IPS-11a (cell line): ENCODE measurements around the gene KCNE1.

ENCODE experiments used
- H3K4me3 ChIP-seq: one replicate; pipeline ENCODE4 v1.5.1; 2013; ENCODE audit warnings: low read depth, low read length, control low read depth

Gene KCNE1

GRCh38 chr21:34536311-34536710 is 24.3 kb upstream of the KCNE1 start:
- no peak overlapping the region for H3K4me3 ChIP-seq

DNA sequence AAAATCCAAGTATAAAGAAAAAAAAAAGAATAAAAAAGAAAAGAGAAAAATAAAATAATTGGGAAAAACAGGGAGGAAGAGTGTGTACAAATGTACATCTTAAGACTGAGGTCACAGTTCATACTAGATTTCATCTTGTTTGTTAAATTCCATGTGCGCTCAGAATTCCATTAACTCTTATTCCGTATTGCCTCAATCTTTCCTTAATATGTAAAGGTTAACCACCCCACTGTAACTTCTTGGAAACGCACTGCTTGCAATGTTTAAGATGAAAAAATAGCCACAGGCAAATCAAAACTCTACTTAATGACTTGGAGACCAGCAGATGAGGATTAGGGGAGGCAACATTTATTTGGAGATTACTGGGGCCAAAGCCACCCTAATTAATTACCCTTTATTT is 23.9 kb upstream of the KCNE1 start:
- no peak overlapping the region for H3K4me3 ChIP-seq

- no peak overlapping the region for H3K4me3 ChIP-seq
Observed at GRCh38 chr21:34534522-34534921, 22.5 kb upstream of the KCNE1 start.

GRCh38 chr21:34533938-34534337 is 21.9 kb upstream of the KCNE1 start:
- H3K4me3 ChIP-seq = no peak overlapping the region

DNA sequence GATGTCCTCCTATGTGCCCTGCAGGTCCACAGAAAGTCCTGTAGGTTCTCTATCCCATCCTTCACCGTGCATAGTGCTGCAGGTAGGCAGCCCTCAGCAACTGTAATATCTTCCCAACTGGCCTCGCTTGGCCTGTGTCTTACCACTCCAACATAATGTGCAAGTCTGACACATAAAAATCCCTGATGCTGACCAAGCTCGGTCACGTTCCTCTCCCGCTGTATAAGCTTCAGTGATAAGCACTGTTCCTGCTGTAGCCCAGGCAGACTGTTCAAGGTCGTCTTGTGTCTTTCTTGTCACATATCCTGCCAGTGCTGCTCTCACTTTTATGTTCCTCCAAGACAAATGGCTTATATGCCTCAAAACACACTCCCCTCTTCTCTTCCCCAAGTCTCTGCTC is 19.4 kb upstream of the KCNE1 start:
- H3K4me3 ChIP-seq = no peak overlapping the region

DNA sequence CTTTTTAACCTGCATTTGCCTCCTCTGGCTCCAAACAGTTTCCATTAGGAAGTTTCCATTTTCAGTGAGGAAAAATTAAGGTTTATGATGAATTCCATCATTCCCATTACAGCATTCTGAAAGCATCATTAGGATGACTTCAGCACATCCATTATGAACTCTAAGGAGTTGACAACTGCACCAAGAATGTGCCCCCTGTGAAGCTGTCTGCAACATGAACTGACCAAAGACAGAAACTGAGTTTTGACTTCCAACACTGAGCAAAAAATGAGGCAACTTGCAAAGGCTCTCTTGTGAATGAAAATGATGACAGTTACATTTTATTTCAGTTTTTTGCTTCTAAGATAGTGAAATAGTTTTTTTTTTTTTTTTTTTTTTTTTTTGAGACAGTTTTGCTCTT is 18.3 kb upstream of the KCNE1 start:
- H3K4me3 ChIP-seq = no peak overlapping the region

- no peak overlapping the region for H3K4me3 ChIP-seq
Observed at GRCh38 chr21:34528131-34528561, 16.1 kb upstream of the KCNE1 start.

DNA sequence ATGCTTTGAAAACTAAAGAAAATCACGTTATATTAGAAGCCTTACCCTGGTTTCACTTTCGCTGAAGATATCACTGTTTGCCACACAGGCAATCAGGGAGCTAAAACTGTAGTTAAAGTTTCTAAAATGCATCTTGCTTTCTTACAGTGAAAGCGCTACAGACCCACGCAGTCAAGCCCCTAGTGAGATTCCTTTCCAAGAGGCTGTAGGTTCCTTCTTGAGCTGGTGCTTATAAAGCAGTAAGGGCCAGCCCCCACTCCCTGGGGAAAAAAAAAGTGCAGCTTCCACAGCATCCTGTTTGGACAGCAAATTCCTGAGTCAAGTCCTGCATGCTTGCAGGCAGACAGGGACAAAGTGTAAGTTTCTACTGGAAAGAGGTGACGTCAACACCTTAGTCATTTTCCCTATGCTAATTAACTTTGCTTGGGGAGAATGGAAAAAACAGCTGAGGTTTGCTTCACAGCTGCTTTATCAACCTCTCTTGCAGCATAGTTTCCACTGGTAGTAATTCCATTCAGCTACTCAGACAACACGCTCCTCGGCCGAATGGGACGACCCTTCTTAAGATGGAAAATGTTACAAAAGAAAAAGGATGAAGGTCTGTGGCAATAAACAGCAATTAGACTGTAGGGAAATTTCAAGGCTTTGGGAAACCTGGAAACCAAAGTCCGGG is 14.7 kb upstream of the KCNE1 start:
- H3K4me3 ChIP-seq = no peak overlapping the region

DNA sequence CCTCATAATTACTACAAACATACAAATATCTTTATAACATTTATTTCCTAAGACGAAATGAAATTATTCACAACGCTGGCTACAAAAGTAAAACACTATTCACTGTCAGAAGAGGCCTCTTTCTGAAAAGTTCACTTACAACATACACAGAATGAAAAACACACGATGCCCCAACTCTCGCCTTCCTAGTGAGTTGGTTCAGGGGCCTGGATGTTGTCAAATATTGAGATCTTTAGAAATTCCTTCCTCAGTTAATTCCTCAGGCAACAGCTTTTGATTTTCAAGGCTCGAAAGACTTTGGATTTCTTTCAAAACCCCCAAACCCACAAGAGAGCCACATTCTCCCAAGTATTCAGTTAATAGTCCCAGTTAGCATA is 14.2 kb upstream of the KCNE1 start:
- H3K4me3 ChIP-seq = no peak overlapping the region

GRCh38 chr21:34524646-34525601 is 12.9 kb upstream of the KCNE1 start:
- no peak overlapping the region for H3K4me3 ChIP-seq

DNA sequence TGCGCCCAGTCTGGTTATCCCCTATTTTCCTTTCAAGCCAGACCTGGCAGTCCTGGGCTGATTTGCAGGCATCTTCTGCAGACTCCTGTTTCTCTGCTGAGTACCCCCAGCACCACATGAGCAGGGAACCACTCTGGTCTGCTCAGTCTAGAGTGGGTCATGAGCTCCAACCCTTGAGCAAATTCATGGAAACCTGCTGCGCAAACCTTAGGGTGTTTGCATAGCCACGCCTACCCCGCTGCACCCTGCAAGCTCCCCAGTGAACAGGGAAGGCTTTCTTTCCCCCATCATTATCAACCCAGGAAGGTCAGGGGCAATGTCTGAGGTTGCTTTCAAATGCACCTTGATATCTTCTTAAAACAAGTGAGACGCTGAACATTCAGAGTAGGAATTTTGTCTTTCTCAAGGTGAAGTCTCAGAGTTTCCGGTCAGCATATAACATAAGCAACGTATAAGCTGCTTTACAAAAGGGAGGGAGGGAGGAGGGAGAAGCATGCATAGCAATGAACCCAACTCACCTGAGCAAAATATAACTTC is 11.1 kb upstream of the KCNE1 start:
- H3K4me3 ChIP-seq = no peak overlapping the region

DNA sequence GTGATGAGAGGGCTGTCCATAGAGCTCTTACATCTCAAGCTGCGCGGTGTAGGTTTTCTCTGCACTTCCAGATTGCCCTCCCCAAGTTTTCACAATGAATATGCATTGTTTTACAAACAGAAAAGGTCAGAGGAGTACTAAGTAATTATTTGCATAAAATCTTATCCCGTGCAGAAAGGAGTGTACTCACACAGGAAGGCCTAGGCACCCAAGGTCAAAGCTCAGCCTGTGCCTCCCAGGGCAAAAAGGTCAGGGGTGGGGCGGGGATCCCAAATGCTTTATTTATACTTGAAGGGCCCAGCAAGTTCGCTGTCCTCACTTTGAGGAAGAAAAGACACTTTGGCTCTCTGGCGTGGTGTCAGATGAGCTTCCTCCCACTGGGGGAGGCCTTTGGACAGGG is 10.3 kb upstream of the KCNE1 start:
- no peak overlapping the region for H3K4me3 ChIP-seq

GRCh38 chr21:34521561-34521960 is 9.6 kb upstream of the KCNE1 start:
- H3K4me3 ChIP-seq = no peak overlapping the region

DNA sequence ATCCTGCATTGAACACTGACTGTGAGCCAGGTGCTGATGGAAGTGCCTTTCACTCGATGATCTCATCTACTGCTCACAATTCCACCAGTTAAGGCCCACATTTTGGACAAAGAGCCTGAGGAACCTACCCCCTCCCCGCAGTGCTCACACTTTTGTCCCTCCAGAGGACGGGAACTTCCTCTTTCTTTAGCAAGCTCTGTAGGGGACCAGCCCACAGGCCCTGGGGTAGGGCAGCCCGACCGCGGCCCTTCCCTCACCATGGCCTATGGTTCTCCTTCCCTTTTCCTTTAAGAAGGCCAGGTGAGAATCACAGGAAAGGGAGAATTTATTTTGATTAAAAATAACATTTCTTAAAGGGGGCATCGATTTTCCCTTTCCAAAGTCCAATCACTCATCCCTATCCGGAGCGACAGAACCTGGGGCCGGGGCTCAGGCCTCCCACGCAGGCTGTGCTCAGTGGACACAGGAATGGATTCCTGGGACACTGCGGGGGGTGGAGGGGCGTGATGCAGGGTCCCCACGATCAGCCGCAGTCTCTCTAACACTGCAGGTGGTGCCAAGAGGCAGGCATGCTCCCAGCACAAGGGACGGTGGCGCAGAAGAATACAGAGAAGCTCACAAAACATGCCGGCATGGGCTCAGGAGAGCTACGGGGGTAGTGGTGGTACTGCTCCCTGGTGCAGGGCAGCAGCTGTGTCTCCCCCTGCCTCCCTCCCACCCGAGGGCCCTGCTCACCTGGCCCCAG is 8.9 kb upstream of the KCNE1 start:
- H3K4me3 ChIP-seq = no peak overlapping the region

GRCh38 chr21:34520281-34520680 is 8.3 kb upstream of the KCNE1 start:
- H3K4me3 ChIP-seq = no peak overlapping the region

DNA sequence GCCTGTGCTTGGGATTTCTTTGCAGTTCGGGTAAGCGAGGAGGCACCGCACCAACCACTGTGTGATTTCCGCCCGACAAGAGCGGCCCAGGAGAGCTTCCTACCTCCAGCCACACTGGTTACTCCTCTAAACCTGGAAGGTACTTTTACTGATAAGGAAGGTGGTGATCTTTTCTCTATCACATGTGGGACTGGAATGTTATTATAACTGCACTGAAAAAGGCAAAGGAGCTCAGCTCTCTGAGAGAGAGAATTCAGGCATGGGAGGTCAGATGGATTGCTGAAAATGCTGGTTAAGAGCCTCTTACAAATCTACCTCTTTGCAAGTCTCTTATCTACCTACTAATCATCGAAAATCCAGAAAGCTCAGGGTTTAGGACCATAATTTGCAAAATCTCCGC is 7.7 kb upstream of the KCNE1 start:
- no peak overlapping the region for H3K4me3 ChIP-seq

DNA sequence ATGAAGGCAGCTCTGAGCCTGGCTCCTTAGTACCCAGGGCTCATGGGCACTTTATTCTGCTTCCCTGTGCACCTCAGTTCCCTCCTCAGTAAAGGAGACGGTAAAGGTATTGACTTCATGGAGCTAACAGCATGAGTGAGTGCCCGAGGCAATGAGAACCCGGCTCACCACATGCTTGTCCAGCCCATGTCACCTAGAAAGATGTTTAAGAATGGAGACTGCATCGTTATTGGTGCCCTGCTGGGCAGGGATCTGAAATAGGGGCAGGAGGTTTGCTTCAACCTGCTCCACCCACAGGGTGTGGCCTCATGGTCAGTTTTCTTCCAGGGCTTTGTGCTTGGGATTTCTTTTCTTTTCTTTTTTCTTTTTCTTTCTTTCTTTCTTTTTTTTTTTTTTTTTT is 7.0 kb upstream of the KCNE1 start:
- no peak overlapping the region for H3K4me3 ChIP-seq

DNA sequence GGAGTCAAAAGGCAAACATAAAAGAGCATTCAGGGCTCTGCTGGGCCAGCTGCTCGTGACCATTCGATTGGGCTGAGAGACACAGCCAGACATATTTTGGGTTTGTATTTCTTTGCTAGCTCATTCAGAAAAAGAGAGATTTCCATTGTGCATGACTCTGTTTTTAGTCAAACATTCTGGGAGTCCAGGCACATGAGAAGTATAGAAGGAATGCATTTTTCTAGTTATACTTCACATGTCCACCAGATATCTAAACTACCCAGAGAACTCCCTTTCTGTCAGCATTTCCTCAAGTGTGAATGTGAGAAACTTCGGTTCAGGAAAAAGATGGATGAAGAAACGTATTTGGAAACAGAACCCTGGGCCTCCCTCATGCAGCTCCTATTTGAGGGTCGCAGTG is 6.3 kb upstream of the KCNE1 start:
- H3K4me3 ChIP-seq = no peak overlapping the region

- H3K4me3 ChIP-seq = no peak overlapping the region
Observed at GRCh38 chr21:34517491-34518245, 5.7 kb upstream of the KCNE1 start.

- no peak overlapping the region for H3K4me3 ChIP-seq
Observed at GRCh38 chr21:34517039-34517438, 5.0 kb upstream of the KCNE1 start.
